Left kidney (tissue), 2 donors: Measurements from ENCODE around the gene OCA2. TPM values are rescaled to one million over a fixed set of nuclear protein-coding genes. Genes with fewer than 3 reads are reported as not detected.
"Not testable (repeated sequence)": the region's sequence is repeated elsewhere in the genome, so short reads cannot be mapped to it uniquely, and the experiment has no call there.

Experiments used
- DNase-seq: peaks from one replicate; pipeline ENCODE4 v3.0.0-alpha.2; 2013
- polyA plus RNA-seq: library from polyadenylated mRNA; unstranded; fragments of 120-200 nt; gene quantifications from one replicate; pipeline ENCODE4 v1.2.1, GENCODE V29; 2013; ENCODE audit not compliant: insufficient read length

The OCA2 gene
- polyA plus RNA-seq, 1 donor = 9.0 TPM

- DNase-seq = no peak
These were observed 373.4 kb downstream of the OCA2 start for GRCh38 chr15:27725731-27726130.

GRCh38 chr15:27723821-27724220 is 375.3 kb downstream of the OCA2 start:
- no peak for DNase-seq

GRCh38 chr15:27722102-27722501 is 377.0 kb downstream of the OCA2 start:
- no peak for DNase-seq

GRCh38 chr15:27714675-27715074 is 384.4 kb downstream of the OCA2 start:
- no peak for DNase-seq

- DNase-seq = not testable (repeated sequence)
These were observed 385.3 kb downstream of the OCA2 start for GRCh38 chr15:27713850-27714249.

- no peak for DNase-seq
These were observed 391.9 kb downstream of the OCA2 start for GRCh38 chr15:27707257-27707656.

- DNase-seq = no peak
These were observed 392.8 kb downstream of the OCA2 start for GRCh38 chr15:27706300-27706699.

- DNase-seq = no peak
These were observed 394.1 kb downstream of the OCA2 start for GRCh38 chr15:27705056-27705455.

Other genes starting within 250 kb of the OCA2 start
- gene HERC2, start 222.9 kb upstream of the OCA2 start, polyA plus RNA-seq = 66.0 TPM